ENCODE data around the gene ZNF33A. TPM values are rescaled to one million over a fixed set of nuclear protein-coding genes. Genes with fewer than 3 reads are reported as not detected.
"Not testable (repeated sequence)": the region's sequence is repeated elsewhere in the genome, so short reads cannot be mapped to it uniquely, and the experiment has no call there.

Gene ZNF33A
- total RNA-seq, 1 donor from 2014 or later = 29.3 TPM

GRCh38 chr10:38070501-38070900 lies 60.0 kb downstream of the ZNF33A start:
- TF ChIP-seq CTCF (IDR thresholded peaks at IDR 0.05; ENCODE audit: unreplicated experiment) = no peak
- H3K27me3 Mint-ChIP-seq (ENCODE audit: unreplicated experiment) = peaks cover 8% of the 10 kb centered on the region
- H3K4me1 Mint-ChIP-seq (ENCODE audit: unreplicated experiment) = no peaks in the 10 kb centered on the region
- no peak overlapping the region for H3K4me3 Mint-ChIP-seq (ENCODE audit: unreplicated experiment)
- H3K36me3 Mint-ChIP-seq (ENCODE audit: low read depth, unreplicated experiment) = peaks cover 11% of the 10 kb centered on the region
- no peak for DNase-seq (ENCODE audit: low spot score)
- H3K9me3 Mint-ChIP-seq (ENCODE audit: unreplicated experiment) = peaks cover 19% of the 10 kb centered on the region
- no peak overlapping the region for H3K27ac Mint-ChIP-seq (ENCODE audit: unreplicated experiment)

GRCh38 chr10:38072552-38072951 lies 62.1 kb downstream of the ZNF33A start:
- no peak overlapping the region for H3K27ac Mint-ChIP-seq (ENCODE audit: unreplicated experiment)
- no peak for DNase-seq (ENCODE audit: low spot score)
- peaks cover 12% of the 10 kb centered on the region for H3K36me3 Mint-ChIP-seq (ENCODE audit: low read depth, unreplicated experiment)
- peaks cover 5% of the 10 kb centered on the region for H3K27me3 Mint-ChIP-seq (ENCODE audit: unreplicated experiment)
- no peak overlapping the region for H3K4me3 Mint-ChIP-seq (ENCODE audit: unreplicated experiment)
- no peaks in the 10 kb centered on the region for H3K4me1 Mint-ChIP-seq (ENCODE audit: unreplicated experiment)
- peaks cover 20% of the 10 kb centered on the region for H3K9me3 Mint-ChIP-seq (ENCODE audit: unreplicated experiment)
- no peak for TF ChIP-seq CTCF (IDR thresholded peaks at IDR 0.05; ENCODE audit: unreplicated experiment)

GRCh38 chr10:38076687-38077086 lies 66.2 kb downstream of the ZNF33A start:
- Mint-ChIP-seq H3K27ac (ENCODE audit: unreplicated experiment) (no peak overlapping the region), H3K4me1 (ENCODE audit: unreplicated experiment) (no peaks in the 10 kb centered on the region), H3K4me3 (ENCODE audit: unreplicated experiment) (no peak overlapping the region), H3K36me3 (ENCODE audit: low read depth, unreplicated experiment) (peaks cover 14% of the 10 kb centered on the region), H3K9me3 (ENCODE audit: unreplicated experiment) (peaks cover 20% of the 10 kb centered on the region), H3K27me3 (ENCODE audit: unreplicated experiment) (peaks cover 3% of the 10 kb centered on the region)
- no peak for DNase-seq (ENCODE audit: low spot score)
- no peak for TF ChIP-seq CTCF (IDR thresholded peaks at IDR 0.05; ENCODE audit: unreplicated experiment)

GRCh38 chr10:38093318-38093717 lies 82.8 kb downstream of the ZNF33A start:
- not testable (repeated sequence) for H3K27ac Mint-ChIP-seq (ENCODE audit: unreplicated experiment)

GRCh38 chr10:38093816-38094157 lies 83.3 kb downstream of the ZNF33A start:
- no peak for TF ChIP-seq CTCF (IDR thresholded peaks at IDR 0.05; ENCODE audit: unreplicated experiment)
- H3K27me3 Mint-ChIP-seq (ENCODE audit: unreplicated experiment) = peaks cover 3% of the 10 kb centered on the region
- no peaks in the 10 kb centered on the region for H3K9me3 Mint-ChIP-seq (ENCODE audit: unreplicated experiment)
- no peak overlapping the region for H3K27ac Mint-ChIP-seq (ENCODE audit: unreplicated experiment)
- no peak for DNase-seq (ENCODE audit: low spot score)
- peaks cover 33% of the 10 kb centered on the region for H3K36me3 Mint-ChIP-seq (ENCODE audit: low read depth, unreplicated experiment)
- peaks cover 5% of the 10 kb centered on the region for H3K4me1 Mint-ChIP-seq (ENCODE audit: unreplicated experiment)
- peak overlapping the region; percentile 94 for H3K4me3 Mint-ChIP-seq (ENCODE audit: unreplicated experiment)

More at GRCh38 chr10:38093318-38093717, 82.8 kb downstream of the ZNF33A start:
- not testable (repeated sequence) for DNase-seq (ENCODE audit: low spot score); H3K9me3 Mint-ChIP-seq (ENCODE audit: unreplicated experiment); H3K27me3 Mint-ChIP-seq (ENCODE audit: unreplicated experiment); H3K4me1 Mint-ChIP-seq (ENCODE audit: unreplicated experiment)
- peak overlapping the region; percentile 94 for H3K4me3 Mint-ChIP-seq (ENCODE audit: unreplicated experiment)
- H3K36me3 Mint-ChIP-seq (ENCODE audit: low read depth, unreplicated experiment) = peaks cover 32% of the 10 kb centered on the region

Measured in endothelial cell (in vitro differentiated cells).